Measurements from ENCODE around the gene IDH2.

IDH2 gene

DNA sequence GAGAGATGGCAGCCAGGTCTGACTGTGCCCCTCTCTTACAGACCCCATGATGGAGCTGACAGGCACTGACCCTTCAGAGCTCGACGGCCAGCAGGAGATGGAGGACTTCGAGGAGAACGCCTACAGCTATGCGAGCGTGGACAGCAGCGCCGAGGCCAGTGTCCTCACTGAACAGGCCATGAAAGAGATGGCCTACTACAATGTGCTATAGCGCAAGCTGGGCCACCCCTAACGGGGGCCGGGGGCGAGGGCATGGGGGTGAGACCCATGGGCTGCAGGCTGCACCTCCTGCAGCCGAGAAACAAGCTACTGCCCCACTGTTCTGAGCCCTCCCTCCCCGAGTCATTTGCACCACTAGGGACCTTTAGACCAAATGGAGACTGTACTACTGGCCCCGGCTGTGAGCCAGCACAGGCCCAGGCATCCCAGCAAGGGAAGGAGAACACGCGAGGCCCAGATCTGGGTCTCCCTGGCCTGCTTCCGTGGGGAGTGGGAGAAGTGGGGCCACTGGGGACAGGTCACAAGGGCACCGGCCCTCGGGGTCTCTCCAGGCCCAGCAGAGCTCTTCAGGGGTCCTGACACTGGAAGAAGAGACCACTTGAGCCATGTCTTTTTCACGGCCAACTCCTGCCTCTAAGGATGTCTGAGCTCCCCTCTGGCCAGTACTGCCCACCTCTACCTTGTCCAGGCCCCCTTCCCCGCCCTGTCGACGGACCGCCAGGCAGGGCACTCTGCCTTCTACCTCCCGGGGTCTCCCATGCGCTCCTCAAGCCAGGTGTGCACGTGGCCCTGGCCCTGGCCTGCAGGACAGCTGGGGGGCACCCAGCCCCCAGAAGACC is 22.4 kb downstream of the IDH2 start:
- ChIA-PET POLR2A (interaction anchor here (1.3 kb wide), 1 partner anchor 186 kb away, joined by 3 read pairs; the partner anchor contains the start of gene AP3S2), CTCF (interaction anchor here (0.6 to 1.9 kb wide), 6 partner anchors 9 to 402 kb away, joined by 3 to 10 read pairs (median 4); no protein-coding TSS in a partner anchor)
- Histone ChIP-seq H3K9me3 (ENCODE audit: control insufficient read depth, insufficient read depth, low read depth, low read length) (no peaks in the 10 kb centered on the region), H3K4me1 (ENCODE audit: control insufficient read depth, insufficient read depth, low read length) (no peaks in the 10 kb centered on the region), H3K36me3 (ENCODE audit: control insufficient read depth in 2 of 2, insufficient read depth in 1 of 2, low read length in 2 of 2) (peaks cover 4 to 32% of the 10 kb centered on the region in 2 experiments; a peak in 2 of 3 replicates), H3K27ac (ENCODE audit: extremely low read depth, low read depth, low read length) (no peak overlapping the region), H3K4me3 (ENCODE audit: low read depth, low read length) (no peak overlapping the region)
- TF ChIP-seq ZNF561 (tag by site-specific recombination; IDR thresholded peaks at IDR 0.05; ENCODE audit: borderline replicate concordance) (no peak), ZNF19 (tag by site-specific recombination; IDR thresholded peaks at IDR 0.05; ENCODE audit: low read depth) (no peak), ZNF600 (tag by site-specific recombination; IDR thresholded peaks at IDR 0.05) (no peak), ZNF664 (tag by site-specific recombination; IDR thresholded peaks at IDR 0.05) (no peak), ZNF146 (tag by site-specific recombination; IDR thresholded peaks at IDR 0.05) (no peak), KLF1 (tag by site-specific recombination; IDR thresholded peaks at IDR 0.05) (no peak)

GRCh38 chr15:90078965-90079364 is 23.3 kb downstream of the IDH2 start:
- ChIA-PET CTCF (interaction anchor here (0.5 to 0.6 kb wide), 3 partner anchors 138 to 403 kb away, joined by 3 read pairs; no protein-coding TSS in a partner anchor), POLR2A (no interaction called here)
- Histone ChIP-seq H3K4me3 (ENCODE audit: low read depth, low read length) (no peak overlapping the region), H3K27ac (ENCODE audit: extremely low read depth, low read depth, low read length) (no peak overlapping the region), H3K9me3 (ENCODE audit: control insufficient read depth, insufficient read depth, low read depth, low read length) (no peaks in the 10 kb centered on the region), H3K4me1 (ENCODE audit: control insufficient read depth, insufficient read depth, low read length) (no peaks in the 10 kb centered on the region), H3K36me3 (ENCODE audit: control insufficient read depth in 2 of 2, insufficient read depth in 1 of 2, low read length in 2 of 2) (peaks cover 4 to 32% of the 10 kb centered on the region in 2 experiments; a peak in 2 of 3 replicates)
- TF ChIP-seq ZBTB17 (tag by site-specific recombination; IDR thresholded peaks at IDR 0.05) (no peak), ZNF133 (tag by site-specific recombination; IDR thresholded peaks at IDR 0.05) (no peak), SCRT2 (tag by site-specific recombination; IDR thresholded peaks at IDR 0.05) (0 out of 2 replicates have a peak, but pooled peaks have one; percentile 29), GLIS2 (tag by site-specific recombination; IDR thresholded peaks at IDR 0.05) (no peak), ZBTB6 (tag by site-specific recombination; IDR thresholded peaks at IDR 0.05) (no peak), BCL11A (tag by site-specific recombination; IDR thresholded peaks at IDR 0.05; ENCODE audit: low read depth) (no peak), ZNF654 (tag by site-specific recombination; IDR thresholded peaks at IDR 0.05; ENCODE audit: low read depth) (no peak), GFI1B (tag by site-specific recombination; IDR thresholded peaks at IDR 0.05) (no peak), ZIC2 (tag by site-specific recombination; IDR thresholded peaks at IDR 0.05) (peak; percentile 51), ZNF423 (tag by site-specific recombination; IDR thresholded peaks at IDR 0.05) (no peak), ZBTB20 (tag by site-specific recombination; IDR thresholded peaks at IDR 0.05) (no peak)
- TF ChIP-seq, protein P1, sequence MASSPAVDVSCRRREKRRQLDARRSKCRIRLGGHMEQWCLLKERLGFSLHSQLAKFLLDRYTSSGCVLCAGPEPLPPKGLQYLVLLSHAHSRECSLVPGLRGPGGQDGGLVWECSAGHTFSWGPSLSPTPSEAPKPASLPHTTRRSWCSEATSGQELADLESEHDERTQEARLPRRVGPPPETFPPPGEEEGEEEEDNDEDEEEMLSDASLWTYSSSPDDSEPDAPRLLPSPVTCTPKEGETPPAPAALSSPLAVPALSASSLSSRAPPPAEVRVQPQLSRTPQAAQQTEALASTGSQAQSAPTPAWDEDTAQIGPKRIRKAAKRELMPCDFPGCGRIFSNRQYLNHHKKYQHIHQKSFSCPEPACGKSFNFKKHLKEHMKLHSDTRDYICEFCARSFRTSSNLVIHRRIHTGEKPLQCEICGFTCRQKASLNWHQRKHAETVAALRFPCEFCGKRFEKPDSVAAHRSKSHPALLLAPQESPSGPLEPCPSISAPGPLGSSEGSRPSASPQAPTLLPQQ (tag by site-specific recombination; IDR thresholded peaks at IDR 0.05) = no peak
- TF ChIP-seq, protein P2, sequence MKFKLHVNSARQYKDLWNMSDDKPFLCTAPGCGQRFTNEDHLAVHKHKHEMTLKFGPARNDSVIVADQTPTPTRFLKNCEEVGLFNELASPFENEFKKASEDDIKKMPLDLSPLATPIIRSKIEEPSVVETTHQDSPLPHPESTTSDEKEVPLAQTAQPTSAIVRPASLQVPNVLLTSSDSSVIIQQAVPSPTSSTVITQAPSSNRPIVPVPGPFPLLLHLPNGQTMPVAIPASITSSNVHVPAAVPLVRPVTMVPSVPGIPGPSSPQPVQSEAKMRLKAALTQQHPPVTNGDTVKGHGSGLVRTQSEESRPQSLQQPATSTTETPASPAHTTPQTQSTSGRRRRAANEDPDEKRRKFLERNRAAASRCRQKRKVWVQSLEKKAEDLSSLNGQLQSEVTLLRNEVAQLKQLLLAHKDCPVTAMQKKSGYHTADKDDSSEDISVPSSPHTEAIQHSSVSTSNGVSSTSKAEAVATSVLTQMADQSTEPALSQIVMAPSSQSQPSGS (tag by site-specific recombination; IDR thresholded peaks at IDR 0.05; ENCODE audit: low read depth) = no peak
- TF ChIP-seq, protein P3, sequence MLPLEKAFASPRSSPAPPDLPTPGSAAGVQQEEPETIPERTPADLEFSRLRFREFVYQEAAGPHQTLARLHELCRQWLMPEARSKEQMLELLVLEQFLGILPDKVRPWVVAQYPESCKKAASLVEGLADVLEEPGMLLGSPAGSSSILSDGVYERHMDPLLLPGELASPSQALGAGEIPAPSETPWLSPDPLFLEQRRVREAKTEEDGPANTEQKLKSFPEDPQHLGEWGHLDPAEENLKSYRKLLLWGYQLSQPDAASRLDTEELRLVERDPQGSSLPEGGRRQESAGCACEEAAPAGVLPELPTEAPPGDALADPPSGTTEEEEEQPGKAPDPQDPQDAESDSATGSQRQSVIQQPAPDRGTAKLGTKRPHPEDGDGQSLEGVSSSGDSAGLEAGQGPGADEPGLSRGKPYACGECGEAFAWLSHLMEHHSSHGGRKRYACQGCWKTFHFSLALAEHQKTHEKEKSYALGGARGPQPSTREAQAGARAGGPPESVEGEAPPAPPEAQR (tag by site-specific recombination; IDR thresholded peaks at IDR 0.05) = no peak
